ENCODE data around the gene NACC1. TPM values are rescaled to one million over a fixed set of nuclear protein-coding genes. Genes with fewer than 3 reads are reported as not detected.

The NACC1 gene
- total RNA-seq, 2 donors from 2014 or later, result 53.6 to 76.0 TPM

DNA sequence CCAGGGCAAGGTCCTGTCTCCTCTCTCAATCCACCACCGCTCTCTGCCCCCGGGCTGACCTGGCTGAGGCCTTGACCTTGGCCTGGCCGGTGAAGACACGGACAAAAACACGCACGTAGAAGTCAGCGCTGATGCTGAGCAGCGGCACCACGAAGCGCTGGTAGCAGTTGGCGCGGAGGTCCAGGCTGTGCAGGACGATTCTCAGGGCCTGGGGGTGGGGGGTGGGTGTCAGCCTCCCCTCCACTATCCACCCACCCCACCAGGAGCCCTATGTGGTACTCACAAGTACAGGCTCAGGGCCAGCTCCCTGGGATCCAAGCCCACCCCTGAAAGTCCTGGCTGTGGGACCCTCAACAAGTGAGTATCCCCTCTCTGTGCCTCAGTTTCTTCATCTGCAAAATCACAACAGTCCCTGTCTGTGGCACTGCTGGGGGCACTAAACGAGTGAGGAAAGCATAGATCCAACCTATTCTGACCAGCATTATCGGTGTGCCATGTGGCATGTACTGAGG, 7.9 kb upstream of the NACC1 start:
- Mint-ChIP-seq H3K36me3 (ENCODE audit: insufficient read depth in 2 of 2) (peaks cover 0 to 3% of the 10 kb centered on the region in 2 donors), H3K4me3 (no peak overlapping the region), H3K27me3 (ENCODE audit: low read depth) (no peaks in the 10 kb centered on the region), H3K27ac (no peak overlapping the region), H3K9me3 (no peaks in the 10 kb centered on the region), H3K4me1 (ENCODE audit: low read depth) (peaks cover 3% of the 10 kb centered on the region)
- ATAC-seq (replicated peaks in 1 of 2), result no peak
- DNase-seq, result no peak

- Mint-ChIP-seq H3K36me3 (ENCODE audit: insufficient read depth in 2 of 2) (peaks cover 2 to 3% of the 10 kb centered on the region in 2 donors), H3K9me3 (no peaks in the 10 kb centered on the region), H3K27ac (no peak overlapping the region), H3K4me1 (ENCODE audit: low read depth) (peaks cover 13% of the 10 kb centered on the region), H3K4me3 (no peak overlapping the region), H3K27me3 (ENCODE audit: low read depth) (no peaks in the 10 kb centered on the region)
- DNase-seq (no peak), ATAC-seq (replicated peaks in 1 of 2) (no peak)
Observed at GRCh38 chr19:13112555-13112954, 5.5 kb upstream of the NACC1 start.

DNA sequence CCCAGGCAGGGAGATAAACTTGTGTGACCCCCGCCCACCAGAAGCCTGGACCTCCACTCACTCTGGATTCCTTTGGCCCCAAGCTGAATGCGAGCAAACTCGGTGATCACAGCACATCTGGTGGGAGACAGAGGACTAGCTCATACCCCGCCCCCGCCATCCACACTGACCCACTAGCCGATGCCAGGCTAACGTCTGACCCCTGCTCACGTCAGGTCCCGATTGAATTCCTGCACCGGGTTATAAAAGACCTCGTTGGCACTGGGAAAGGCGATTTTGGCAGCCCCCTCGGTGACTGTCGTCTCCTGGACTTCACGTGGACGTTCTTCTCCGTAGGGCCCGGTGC, 2.2 kb upstream of the NACC1 start:
- no peaks in the 10 kb centered on the region for H3K27me3 Mint-ChIP-seq (ENCODE audit: low read depth)
- no peak for DNase-seq
- H3K9me3 Mint-ChIP-seq, result no peaks in the 10 kb centered on the region
- H3K36me3 Mint-ChIP-seq (ENCODE audit: insufficient read depth in 2 of 2), result peaks cover 0 to 3% of the 10 kb centered on the region in 2 donors
- peak overlapping the region; percentile 92 for H3K27ac Mint-ChIP-seq
- peak overlapping the region; percentile 92 for H3K4me3 Mint-ChIP-seq
- ATAC-seq (replicated peaks in 1 of 2), result no peak
- peaks cover 34% of the 10 kb centered on the region for H3K4me1 Mint-ChIP-seq (ENCODE audit: low read depth)

- no peaks in the 10 kb centered on the region for H3K9me3 Mint-ChIP-seq
- DNase-seq (peak; percentile 89 to 94), ATAC-seq (replicated peaks in 1 of 2) (peak; percentile 61 to 67)
- H3K27me3 Mint-ChIP-seq (ENCODE audit: low read depth), result no peaks in the 10 kb centered on the region
- H3K4me1 Mint-ChIP-seq (ENCODE audit: low read depth), result peaks cover 41% of the 10 kb centered on the region
- peak within 1 kb of the TSS; percentile 92 for H3K4me3 Mint-ChIP-seq
- H3K27ac Mint-ChIP-seq, result peak within 1 kb of the TSS; percentile 92
- peaks cover 0 to 3% of the 10 kb centered on the region in 2 donors for H3K36me3 Mint-ChIP-seq (ENCODE audit: insufficient read depth in 2 of 2)
Observed at GRCh38 chr19:13116282-13117175, 1.5 kb upstream of the NACC1 start, which contains the start of gene TRMT1. Gene TRMT1 (minus strand): TSS chr19:13116740. CDS start chr19:13116399, 341 bp downstream.

DNA sequence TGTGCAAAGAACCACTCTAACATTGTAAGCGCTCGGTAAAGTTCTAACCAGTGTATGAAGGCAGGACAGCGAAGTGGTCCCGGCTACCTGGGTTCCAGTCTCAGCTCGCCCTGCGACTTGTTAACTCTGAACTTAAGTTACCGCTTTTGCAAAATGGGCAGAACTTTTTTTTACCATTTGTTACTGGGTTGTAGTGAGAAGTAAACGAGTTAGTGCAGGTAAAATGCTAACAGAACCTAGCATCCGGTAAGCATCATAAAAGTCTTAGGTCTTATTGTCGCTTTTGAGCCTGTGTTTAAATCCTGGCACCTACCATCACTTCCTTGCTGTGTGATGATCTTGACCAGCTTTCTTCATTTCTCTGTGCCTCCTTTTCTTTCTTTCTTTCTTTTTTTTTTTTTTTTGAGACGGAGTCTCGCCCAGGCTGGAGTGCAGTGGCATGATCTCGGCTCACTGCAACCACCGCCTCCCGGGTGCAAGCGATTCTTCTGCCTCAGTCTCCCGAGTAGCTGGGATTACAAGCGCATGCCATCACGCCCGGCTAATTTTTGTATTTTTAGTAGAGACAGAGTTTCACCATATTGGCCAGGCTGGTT, 790 bp upstream of the NACC1 start:
- H3K4me3 Mint-ChIP-seq, result peak overlapping the region; percentile 92
- H3K27me3 Mint-ChIP-seq (ENCODE audit: low read depth), result no peaks in the 10 kb centered on the region
- H3K9me3 Mint-ChIP-seq, result no peaks in the 10 kb centered on the region
- peaks cover 3 to 4% of the 10 kb centered on the region in 2 donors for H3K36me3 Mint-ChIP-seq (ENCODE audit: insufficient read depth in 2 of 2)
- peak overlapping the region; percentile 92 for H3K27ac Mint-ChIP-seq
- H3K4me1 Mint-ChIP-seq (ENCODE audit: low read depth), result peaks cover 48% of the 10 kb centered on the region
- ATAC-seq (replicated peaks in 1 of 2) (peak; percentile 3 to 14), DNase-seq (no peak)

GRCh38 chr19:13118424-13119193, 545 bp downstream of the NACC1 start:
- ATAC-seq (replicated peaks in 1 of 2), result peak in 1 of 2 donors; percentile 8
- no peaks in the 10 kb centered on the region for H3K27me3 Mint-ChIP-seq (ENCODE audit: low read depth)

DNA sequence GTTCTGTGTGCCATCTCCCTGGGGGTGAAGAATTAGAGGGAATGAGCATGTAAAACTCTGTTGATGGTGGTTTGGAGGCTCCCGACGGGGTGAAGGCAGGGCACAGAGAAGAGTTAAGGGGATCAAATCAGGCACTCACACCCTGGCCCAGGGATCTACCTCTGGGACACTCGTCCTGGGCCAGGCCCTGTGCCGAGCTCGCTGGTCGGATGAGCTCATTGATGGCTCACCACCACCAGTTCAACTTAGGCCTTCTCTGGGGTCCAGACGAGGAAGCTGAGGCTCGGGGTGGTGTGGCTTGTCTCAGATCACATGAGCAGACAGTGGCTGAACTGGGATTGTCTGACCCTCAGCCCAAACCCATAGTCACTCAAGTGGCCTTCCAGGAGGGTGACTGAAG, 1.6 kb downstream of the NACC1 start:
- Mint-ChIP-seq H3K27me3 (ENCODE audit: low read depth) (no peaks in the 10 kb centered on the region), H3K4me3 (peak overlapping the region; percentile 75 to 84), H3K9me3 (no peaks in the 10 kb centered on the region), H3K36me3 (ENCODE audit: insufficient read depth in 2 of 2) (peaks cover 3 to 7% of the 10 kb centered on the region in 2 donors), H3K27ac (peak overlapping the region; percentile 81), H3K4me1 (ENCODE audit: low read depth) (peaks cover 57% of the 10 kb centered on the region)
- no peak for ATAC-seq (replicated peaks in 1 of 2)
- no peak for DNase-seq

More at GRCh38 chr19:13118424-13119193, 545 bp downstream of the NACC1 start:
- peak overlapping the region; percentile 75 to 84 for H3K4me3 Mint-ChIP-seq
- peaks cover 3 to 7% of the 10 kb centered on the region in 2 donors for H3K36me3 Mint-ChIP-seq (ENCODE audit: insufficient read depth in 2 of 2)
- peak overlapping the region; percentile 81 for H3K27ac Mint-ChIP-seq
- DNase-seq, result peak; percentile 58 to 64
- H3K4me1 Mint-ChIP-seq (ENCODE audit: low read depth), result peaks cover 57% of the 10 kb centered on the region
- no peaks in the 10 kb centered on the region for H3K9me3 Mint-ChIP-seq

DNA sequence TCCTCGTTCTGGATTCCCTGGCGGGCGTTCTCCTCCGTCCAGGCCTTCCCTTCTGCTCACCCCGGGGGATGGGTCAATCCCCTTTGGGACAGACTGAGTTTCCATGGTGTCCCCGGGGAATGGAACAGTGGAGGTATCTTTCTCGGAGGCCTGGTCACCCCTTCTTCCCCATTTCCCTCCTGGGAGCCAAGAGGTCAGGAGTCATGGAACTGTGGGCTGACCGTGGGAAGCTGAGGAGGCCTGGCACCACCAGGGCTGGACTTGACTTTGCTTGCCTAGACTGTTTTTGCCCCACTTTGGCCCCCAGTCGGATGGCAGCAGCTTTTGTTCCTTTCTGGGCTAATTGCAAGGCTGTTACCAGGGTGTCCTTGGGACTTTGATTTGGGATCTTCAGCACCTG, 2.0 kb downstream of the NACC1 start:
- H3K36me3 Mint-ChIP-seq (ENCODE audit: insufficient read depth in 2 of 2), result peaks cover 3 to 7% of the 10 kb centered on the region in 2 donors
- no peaks in the 10 kb centered on the region for H3K27me3 Mint-ChIP-seq (ENCODE audit: low read depth)
- DNase-seq (no peak), ATAC-seq (replicated peaks in 1 of 2) (no peak)
- no peaks in the 10 kb centered on the region for H3K9me3 Mint-ChIP-seq
- peak overlapping the region; percentile 53 to 84 for H3K4me3 Mint-ChIP-seq
- H3K27ac Mint-ChIP-seq, result no peak overlapping the region
- peaks cover 55% of the 10 kb centered on the region for H3K4me1 Mint-ChIP-seq (ENCODE audit: low read depth)

DNA sequence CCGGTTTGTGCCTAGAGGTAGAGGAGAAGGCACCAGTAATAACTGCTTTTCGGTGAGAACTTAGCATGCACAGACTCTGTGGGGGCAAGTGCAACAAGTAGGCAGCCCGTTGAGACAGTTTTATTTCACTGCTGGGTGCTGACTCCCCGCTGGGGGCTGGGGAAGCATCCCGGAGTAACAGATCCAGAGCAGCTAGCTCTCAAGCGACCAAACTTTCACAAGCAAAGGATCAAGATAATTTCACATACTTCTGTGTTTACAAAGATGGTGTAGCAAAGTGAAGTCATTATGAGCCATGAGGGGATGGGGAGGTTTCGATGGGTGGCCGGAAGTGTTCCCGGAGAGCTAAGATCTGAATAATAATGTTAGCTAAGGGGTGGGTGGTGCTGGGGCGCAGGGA, 2.8 kb downstream of the NACC1 start:
- Mint-ChIP-seq H3K9me3 (no peaks in the 10 kb centered on the region), H3K4me1 (ENCODE audit: low read depth) (peaks cover 47% of the 10 kb centered on the region), H3K27me3 (ENCODE audit: low read depth) (no peaks in the 10 kb centered on the region), H3K36me3 (ENCODE audit: insufficient read depth in 2 of 2) (peaks cover 3 to 7% of the 10 kb centered on the region in 2 donors), H3K4me3 (peak overlapping the region; percentile 53 to 84), H3K27ac (peak overlapping the region; percentile 76)
- ATAC-seq (replicated peaks in 1 of 2), result no peak
- DNase-seq, result no peak

DNA sequence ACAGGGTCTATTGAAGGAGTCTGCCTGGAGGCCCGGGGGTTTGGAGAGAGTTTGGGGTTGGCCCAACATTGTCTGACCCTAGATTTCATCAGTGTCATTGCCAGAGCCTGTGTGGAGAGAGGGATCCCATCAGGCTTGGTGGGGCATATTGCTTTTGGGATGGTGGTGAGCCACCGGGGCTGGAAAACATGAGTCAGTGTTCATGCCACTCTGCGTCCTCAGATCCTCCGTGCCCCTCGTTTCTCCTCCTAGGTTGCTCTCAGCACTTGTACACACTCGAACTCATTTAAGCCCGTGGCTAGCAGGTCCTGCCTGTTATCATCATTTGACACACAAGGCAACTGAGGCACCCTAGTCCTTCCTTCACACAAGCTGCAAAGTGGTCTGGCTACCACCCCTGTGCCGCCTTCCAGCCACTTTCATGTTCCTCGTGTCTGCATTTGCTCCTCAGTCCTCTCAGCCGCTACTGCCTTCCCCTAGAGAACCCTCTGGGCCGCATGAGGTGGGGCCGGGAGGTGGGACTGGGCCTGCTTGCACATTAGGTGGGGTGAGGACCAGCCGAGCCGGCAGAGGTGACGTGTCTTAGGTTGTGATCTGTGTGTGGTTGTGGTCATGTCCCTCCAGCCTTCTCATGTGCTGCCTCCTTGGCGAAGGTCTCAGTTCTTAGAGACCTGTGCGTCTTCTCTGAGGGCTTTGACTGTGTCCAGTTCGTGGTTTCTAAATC, 3.6 kb downstream of the NACC1 start:
- Mint-ChIP-seq H3K4me3 (peak overlapping the region; percentile 36 to 53), H3K36me3 (ENCODE audit: insufficient read depth in 2 of 2) (peaks cover under 1 to 7% of the 10 kb centered on the region in 2 donors), H3K9me3 (no peaks in the 10 kb centered on the region), H3K4me1 (ENCODE audit: low read depth) (peaks cover 46% of the 10 kb centered on the region), H3K27me3 (ENCODE audit: low read depth) (no peaks in the 10 kb centered on the region), H3K27ac (peak overlapping the region; percentile 76)
- peak in 1 of 2 donors; percentile 27 for ATAC-seq (replicated peaks in 1 of 2)
- DNase-seq, result peak in 1 of 2 donors; percentile 39

- H3K27ac Mint-ChIP-seq, result peak overlapping the region; percentile 83
- peak overlapping the region; percentile 36 to 53 for H3K4me3 Mint-ChIP-seq
- no peaks in the 10 kb centered on the region for H3K27me3 Mint-ChIP-seq (ENCODE audit: low read depth)
- no peaks in the 10 kb centered on the region for H3K9me3 Mint-ChIP-seq
- peaks cover 45% of the 10 kb centered on the region for H3K4me1 Mint-ChIP-seq (ENCODE audit: low read depth)
- peak in 1 of 2 donors; percentile 12 for ATAC-seq (replicated peaks in 1 of 2)
- H3K36me3 Mint-ChIP-seq (ENCODE audit: insufficient read depth in 2 of 2), result peaks cover 0 to 7% of the 10 kb centered on the region in 2 donors
- peak in 1 of 2 donors; percentile 35 for DNase-seq
Observed at GRCh38 chr19:13122275-13122878, 4.3 kb downstream of the NACC1 start.

Data from activated T-cell treated with anti-CD3 and anti-CD28 coated beads, Interleukin-2, amount 50 U/mL, for 72 hours (primary cell).